GM12874 (cell line): ENCODE data around the gene FN1.

Source experiments
- CTCF ChIP-seq: IDR thresholded peaks from 2 replicates; pipeline ENCODE4 v1.5.1; 2011; ENCODE audit warnings: low read depth, mild to moderate bottlenecking, control low read depth, low read length, moderate library complexity; ENCODE audit not compliant: insufficient read depth

FN1 gene

GRCh38 chr2:215466097-215466909 is 30.4 kb upstream of the FN1 start:
- no peak for TF ChIP-seq CTCF

- TF ChIP-seq CTCF = no peak
Measured at GRCh38 chr2:215465256-215465655, 29.4 kb upstream of the FN1 start.

DNA sequence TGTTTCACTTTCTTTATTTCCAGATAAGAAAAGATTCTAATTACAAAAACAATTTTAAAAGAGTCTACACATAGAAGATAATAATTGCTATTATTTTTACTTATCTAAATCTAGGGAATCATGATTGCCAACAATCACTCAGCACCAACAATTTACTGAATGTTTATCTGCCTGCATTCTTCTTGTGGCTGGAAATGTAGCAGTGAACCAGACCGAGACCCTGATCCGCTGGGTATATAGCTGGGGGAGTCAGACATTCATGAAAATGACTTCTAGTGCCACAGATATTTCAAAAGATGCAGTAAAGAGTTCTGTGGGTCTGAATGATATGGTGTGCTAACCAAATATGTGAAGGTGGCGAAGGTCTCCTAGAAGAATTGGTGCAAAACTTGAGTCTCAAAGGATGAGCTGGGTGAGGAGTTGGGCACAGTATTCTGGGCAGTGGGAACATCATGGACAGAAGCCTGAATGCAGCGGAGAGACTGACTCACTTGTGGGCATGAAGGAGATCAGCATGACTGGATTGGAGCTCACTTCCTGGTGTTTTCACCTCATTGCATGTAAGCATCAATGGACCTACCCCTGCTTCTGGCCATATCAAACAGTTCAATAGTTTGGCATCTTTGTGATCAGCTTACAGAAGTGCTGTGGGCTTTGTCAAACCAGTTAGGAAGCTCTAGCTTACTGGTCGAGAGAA is 26.1 kb upstream of the FN1 start:
- TF ChIP-seq CTCF = no peak

- TF ChIP-seq CTCF = no peak
Measured at GRCh38 chr2:215460682-215461382, 25.0 kb upstream of the FN1 start.

GRCh38 chr2:215455958-215456357 is 20.1 kb upstream of the FN1 start:
- TF ChIP-seq CTCF = no peak

- peak; percentile 66 for TF ChIP-seq CTCF
Measured at GRCh38 chr2:215454519-215455246, 18.8 kb upstream of the FN1 start.

DNA sequence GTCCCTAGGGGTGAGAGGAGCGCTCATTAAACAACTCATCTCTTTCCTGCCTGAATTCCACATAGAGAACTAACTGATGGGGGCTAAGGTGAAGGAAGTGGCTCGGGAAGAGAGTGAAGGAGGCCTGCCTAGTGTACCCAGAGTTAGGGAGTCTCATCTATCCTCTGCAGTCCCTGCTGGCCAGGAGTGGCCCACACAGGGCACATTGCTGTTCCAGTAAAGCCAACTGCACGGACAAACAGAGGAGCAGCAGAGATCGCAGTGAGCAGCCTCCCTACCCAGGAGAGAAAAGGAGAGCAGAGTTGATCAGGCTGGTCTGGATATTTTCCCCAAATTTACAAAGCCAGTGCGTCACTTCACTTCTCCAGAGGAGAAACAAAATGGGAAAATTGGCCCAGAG is 16.9 kb upstream of the FN1 start:
- no peak for TF ChIP-seq CTCF
